Measurements from ENCODE around the gene XG. TPM values are rescaled to one million over a fixed set of nuclear protein-coding genes. Genes with fewer than 3 reads are reported as not detected.
A peak's percentile ranks its signal among the peaks of the same experiment; 100 is the strongest.

Gene XG
- total RNA-seq, 3 donors from 2014 or later (not counting 1 experiment from before 2014, with no cell fraction given): 0.85 TPM; not detected in 2

- ATAC-seq (peak in 1 of 3 donors; percentile 39), DNase-seq (no peak)
- no peak overlapping the region for H3K27ac ChIP-seq (ENCODE audit: low read length)
- no peaks in the 10 kb centered on the region for H3K9me3 ChIP-seq (ENCODE audit: control insufficient read depth, insufficient read depth, low read length)
- H3K4me1 ChIP-seq (ENCODE audit: control insufficient read depth, insufficient read depth, low read length): peaks cover 4% of the 10 kb centered on the region
- no peak overlapping the region for H3K4me3 ChIP-seq (ENCODE audit: low read length)
- intact Hi-C loops (cut with micrococcal nuclease): no loop called here
- Mint-ChIP-seq H3K36me3 (no peaks in the 10 kb centered on the region), H3K27me3 (ENCODE audit: low read depth in 2 of 2) (peaks cover 6 to 29% of the 10 kb centered on the region in 2 donors), H3K4me1 (no peaks in the 10 kb centered on the region), H3K4me3 (no peak overlapping the region), H3K27ac (no peak overlapping the region), H3K9me3 (no peaks in the 10 kb centered on the region)
- no peak for TF ChIP-seq CTCF (IDR thresholded peaks at IDR 0.05)
- 4% methylated on average over 44 of the region's 44 CpGs for WGBS (ENCODE audit: insufficient coverage)
- peaks cover 3% of the 10 kb centered on the region for H3K27me3 ChIP-seq (ENCODE audit: control insufficient read depth, insufficient read depth, low read length)
- H3K36me3 ChIP-seq (ENCODE audit: control insufficient read depth, insufficient read depth, low read length): no peaks in the 10 kb centered on the region
Measured at GRCh38 chrX:2828959-2829411, 77.1 kb downstream of the XG start.

GRCh38 chrX:2829469-2830246, 77.8 kb downstream of the XG start:
- Histone ChIP-seq H3K36me3 (ENCODE audit: control insufficient read depth, insufficient read depth, low read length) (no peaks in the 10 kb centered on the region), H3K27ac (ENCODE audit: low read length) (no peak overlapping the region), H3K4me1 (ENCODE audit: control insufficient read depth, insufficient read depth, low read length) (peaks cover 4% of the 10 kb centered on the region), H3K4me3 (ENCODE audit: low read length) (no peak overlapping the region), H3K9me3 (ENCODE audit: control insufficient read depth, insufficient read depth, low read length) (no peaks in the 10 kb centered on the region), H3K27me3 (ENCODE audit: control insufficient read depth, insufficient read depth, low read length) (peaks cover 3% of the 10 kb centered on the region)
- H3K9me3 Mint-ChIP-seq: no peaks in the 10 kb centered on the region
- WGBS (ENCODE audit: insufficient coverage): 23% methylated on average over 61 of the region's 62 CpGs
- intact Hi-C loops (cut with micrococcal nuclease): no loop called here
- peak overlapping the region; percentile 4 for H3K4me3 Mint-ChIP-seq
- H3K27ac Mint-ChIP-seq: no peak overlapping the region
- no peaks in the 10 kb centered on the region for H3K4me1 Mint-ChIP-seq
- no peak for ATAC-seq
- no peak for DNase-seq
- no peak for TF ChIP-seq CTCF (IDR thresholded peaks at IDR 0.05)
- peaks cover 4 to 35% of the 10 kb centered on the region in 2 donors for H3K27me3 Mint-ChIP-seq (ENCODE audit: low read depth in 2 of 2)
- no peaks in the 10 kb centered on the region for H3K36me3 Mint-ChIP-seq

GRCh38 chrX:2831471-2832228, 79.8 kb downstream of the XG start:
- no peaks in the 10 kb centered on the region for H3K36me3 ChIP-seq (ENCODE audit: control insufficient read depth, insufficient read depth, low read length)
- no peaks in the 10 kb centered on the region for H3K36me3 Mint-ChIP-seq
- H3K27me3 ChIP-seq (ENCODE audit: control insufficient read depth, insufficient read depth, low read length): peaks cover 3% of the 10 kb centered on the region
- H3K4me3 Mint-ChIP-seq: no peak overlapping the region
- H3K9me3 Mint-ChIP-seq: no peaks in the 10 kb centered on the region
- intact Hi-C loops (cut with micrococcal nuclease): no loop called here
- H3K27me3 Mint-ChIP-seq (ENCODE audit: low read depth in 2 of 2): peaks cover 8 to 49% of the 10 kb centered on the region in 2 donors
- H3K27ac Mint-ChIP-seq: no peak overlapping the region
- 94% methylated on average over 13 of the region's 14 CpGs for whole genome bisulfite sequencing (ENCODE audit: insufficient coverage)
- no peak for TF ChIP-seq CTCF (IDR thresholded peaks at IDR 0.05)
- no peaks in the 10 kb centered on the region for H3K4me1 Mint-ChIP-seq
- peaks cover 4% of the 10 kb centered on the region for H3K4me1 ChIP-seq (ENCODE audit: control insufficient read depth, insufficient read depth, low read length)
- no peak for DNase-seq
- H3K9me3 ChIP-seq (ENCODE audit: control insufficient read depth, insufficient read depth, low read length): no peaks in the 10 kb centered on the region
- H3K4me3 ChIP-seq (ENCODE audit: low read length): no peak overlapping the region
- ATAC-seq: no peak
- H3K27ac ChIP-seq (ENCODE audit: low read length): no peak overlapping the region

Measured in natural killer cell (primary cell).